Measurements from ENCODE around the gene SFXN2.

Gene SFXN2

GRCh38 chr10:102743078-102743587 is 28.7 kb downstream of the SFXN2 start:
- DNase-seq (ENCODE audit: low read depth in 1 of 2, low spot score in 1 of 2) = no peak
- TF ChIP-seq, protein P1, sequence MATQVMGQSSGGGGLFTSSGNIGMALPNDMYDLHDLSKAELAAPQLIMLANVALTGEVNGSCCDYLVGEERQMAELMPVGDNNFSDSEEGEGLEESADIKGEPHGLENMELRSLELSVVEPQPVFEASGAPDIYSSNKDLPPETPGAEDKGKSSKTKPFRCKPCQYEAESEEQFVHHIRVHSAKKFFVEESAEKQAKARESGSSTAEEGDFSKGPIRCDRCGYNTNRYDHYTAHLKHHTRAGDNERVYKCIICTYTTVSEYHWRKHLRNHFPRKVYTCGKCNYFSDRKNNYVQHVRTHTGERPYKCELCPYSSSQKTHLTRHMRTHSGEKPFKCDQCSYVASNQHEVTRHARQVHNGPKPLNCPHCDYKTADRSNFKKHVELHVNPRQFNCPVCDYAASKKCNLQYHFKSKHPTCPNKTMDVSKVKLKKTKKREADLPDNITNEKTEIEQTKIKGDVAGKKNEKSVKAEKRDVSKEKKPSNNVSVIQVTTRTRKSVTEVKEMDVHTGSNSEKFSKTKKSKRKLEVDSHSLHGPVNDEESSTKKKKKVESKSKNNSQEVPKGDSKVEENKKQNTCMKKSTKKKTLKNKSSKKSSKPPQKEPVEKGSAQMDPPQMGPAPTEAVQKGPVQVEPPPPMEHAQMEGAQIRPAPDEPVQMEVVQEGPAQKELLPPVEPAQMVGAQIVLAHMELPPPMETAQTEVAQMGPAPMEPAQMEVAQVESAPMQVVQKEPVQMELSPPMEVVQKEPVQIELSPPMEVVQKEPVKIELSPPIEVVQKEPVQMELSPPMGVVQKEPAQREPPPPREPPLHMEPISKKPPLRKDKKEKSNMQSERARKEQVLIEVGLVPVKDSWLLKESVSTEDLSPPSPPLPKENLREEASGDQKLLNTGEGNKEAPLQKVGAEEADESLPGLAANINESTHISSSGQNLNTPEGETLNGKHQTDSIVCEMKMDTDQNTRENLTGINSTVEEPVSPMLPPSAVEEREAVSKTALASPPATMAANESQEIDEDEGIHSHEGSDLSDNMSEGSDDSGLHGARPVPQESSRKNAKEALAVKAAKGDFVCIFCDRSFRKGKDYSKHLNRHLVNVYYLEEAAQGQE (IDR thresholded peaks at IDR 0.05; ENCODE audit: insufficient replicate concordance, low read depth) = no peak
- TF ChIP-seq POLR2AphosphoS5 (IDR thresholded peaks at IDR 0.05; ENCODE audit: low read depth) (no peak), SPI1 (IDR thresholded peaks at IDR 0.05; ENCODE audit: borderline replicate concordance, low read depth) (no peak), GABPA (IDR thresholded peaks at IDR 0.05; ENCODE audit: low read depth) (no peak)
- TF ChIP-seq, protein P2, sequence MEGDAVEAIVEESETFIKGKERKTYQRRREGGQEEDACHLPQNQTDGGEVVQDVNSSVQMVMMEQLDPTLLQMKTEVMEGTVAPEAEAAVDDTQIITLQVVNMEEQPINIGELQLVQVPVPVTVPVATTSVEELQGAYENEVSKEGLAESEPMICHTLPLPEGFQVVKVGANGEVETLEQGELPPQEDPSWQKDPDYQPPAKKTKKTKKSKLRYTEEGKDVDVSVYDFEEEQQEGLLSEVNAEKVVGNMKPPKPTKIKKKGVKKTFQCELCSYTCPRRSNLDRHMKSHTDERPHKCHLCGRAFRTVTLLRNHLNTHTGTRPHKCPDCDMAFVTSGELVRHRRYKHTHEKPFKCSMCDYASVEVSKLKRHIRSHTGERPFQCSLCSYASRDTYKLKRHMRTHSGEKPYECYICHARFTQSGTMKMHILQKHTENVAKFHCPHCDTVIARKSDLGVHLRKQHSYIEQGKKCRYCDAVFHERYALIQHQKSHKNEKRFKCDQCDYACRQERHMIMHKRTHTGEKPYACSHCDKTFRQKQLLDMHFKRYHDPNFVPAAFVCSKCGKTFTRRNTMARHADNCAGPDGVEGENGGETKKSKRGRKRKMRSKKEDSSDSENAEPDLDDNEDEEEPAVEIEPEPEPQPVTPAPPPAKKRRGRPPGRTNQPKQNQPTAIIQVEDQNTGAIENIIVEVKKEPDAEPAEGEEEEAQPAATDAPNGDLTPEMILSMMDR (IDR thresholded peaks at IDR 0.05; ENCODE audit: insufficient read depth, low read length) = no peak
- Histone ChIP-seq H3K27ac (replicated peaks) (peak overlapping the region; percentile 59), H3K27me3 (ENCODE audit: insufficient read depth, poor library complexity, severe bottlenecking) (no peaks in the 10 kb centered on the region), H3K4me3 (replicated peaks; ENCODE audit: insufficient read depth, low read length) (no peak overlapping the region)

DNA sequence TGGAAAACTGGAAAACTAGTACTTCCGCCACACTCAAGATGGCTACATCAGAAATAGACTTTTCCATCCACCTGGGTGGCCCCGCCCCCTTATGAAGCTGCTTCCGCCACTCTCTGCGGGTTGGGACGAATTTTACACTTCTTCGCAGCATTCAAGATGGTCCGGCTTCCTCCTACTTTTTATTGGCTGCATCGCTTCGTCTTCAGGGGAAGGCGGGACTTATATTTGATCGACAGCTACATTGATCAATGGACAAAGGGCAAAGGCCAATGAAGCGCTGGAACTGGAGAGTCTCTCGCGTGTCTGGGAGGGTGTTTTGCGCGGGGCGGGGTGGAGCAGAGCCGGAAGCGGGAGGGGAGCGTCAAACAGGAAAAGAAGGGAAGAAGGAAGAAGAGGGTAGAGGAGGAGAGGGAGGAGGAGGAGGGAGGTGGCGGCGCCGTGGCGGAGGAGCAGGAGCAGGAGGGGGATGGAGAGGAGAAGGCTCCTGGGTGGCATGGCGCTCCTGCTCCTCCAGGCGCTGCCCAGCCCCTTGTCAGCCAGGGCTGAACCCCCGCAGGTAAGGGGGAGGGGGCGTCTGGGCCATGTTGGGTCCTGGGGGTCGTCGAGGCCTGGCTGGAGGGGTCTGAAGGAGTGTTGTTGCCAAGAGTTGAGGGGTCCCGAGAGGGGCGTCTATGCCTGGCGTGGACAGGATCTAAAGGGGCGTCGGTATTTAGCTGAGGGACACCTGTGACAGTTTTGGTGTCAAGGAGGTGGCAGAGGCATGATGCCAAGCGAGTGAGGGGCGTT is 29.3 kb downstream of the SFXN2 start, which contains the start of gene WBP1L:
Gene WBP1L, plus strand, starts transcription at position 361 of the 786 bp plus-strand sequence. Its CDS starts 106 bp downstream, at position 467.
- Histone ChIP-seq H3K27me3 (ENCODE audit: insufficient read depth, poor library complexity, severe bottlenecking) (no peaks in the 10 kb centered on the region), H3K27ac (replicated peaks) (peak within 1 kb of the TSS; percentile 68), H3K4me3 (replicated peaks; ENCODE audit: insufficient read depth, low read length) (peak within 1 kb of the TSS; percentile 88)
- peak; percentile 64 for TF ChIP-seq GABPA (IDR thresholded peaks at IDR 0.05; ENCODE audit: low read depth)
- no peak for TF ChIP-seq SPI1 (IDR thresholded peaks at IDR 0.05; ENCODE audit: borderline replicate concordance, low read depth)
- TF ChIP-seq, protein P1 (IDR thresholded peaks at IDR 0.05; ENCODE audit: insufficient replicate concordance, low read depth) = no peak
- TF ChIP-seq POLR2AphosphoS5 (IDR thresholded peaks at IDR 0.05; ENCODE audit: low read depth) = peak; percentile 99
- TF ChIP-seq, protein P2 (IDR thresholded peaks at IDR 0.05; ENCODE audit: insufficient read depth, low read length) = no peak
- DNase-seq (ENCODE audit: low read depth in 1 of 2, low spot score in 1 of 2) = peak; percentile 99

DNA sequence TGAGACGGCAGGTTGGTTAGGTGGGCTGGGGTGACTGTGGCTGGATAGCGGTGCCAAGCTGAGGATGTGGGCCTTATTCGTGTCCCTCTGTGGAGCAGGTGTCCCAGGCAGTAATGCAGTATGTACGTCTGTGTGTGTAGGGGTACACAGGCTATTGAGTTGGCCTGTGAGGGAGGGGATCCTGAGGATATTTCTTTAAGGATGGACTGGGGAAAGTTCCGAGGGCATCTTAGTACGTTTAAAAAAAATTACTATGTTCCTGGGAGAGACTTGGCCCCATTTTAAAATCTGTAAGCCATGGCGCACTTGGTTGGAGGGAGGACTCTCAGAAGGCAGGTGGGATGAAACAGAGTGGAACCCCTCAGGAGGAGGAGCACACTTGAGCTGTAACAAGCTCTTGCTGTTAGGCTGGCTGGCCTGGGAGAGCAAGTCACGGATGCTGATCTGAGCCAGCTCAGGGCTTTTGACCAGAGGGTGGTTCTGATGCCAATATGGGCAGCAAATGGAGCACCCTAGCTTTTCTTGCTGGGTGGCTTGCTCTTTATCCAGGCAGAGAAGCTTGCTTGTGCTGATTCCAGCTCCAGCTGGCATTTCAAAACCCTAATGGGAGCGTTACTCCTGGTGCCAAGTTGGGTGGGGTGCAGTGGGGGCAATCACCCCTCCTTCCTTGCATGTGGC is 30.1 kb downstream of the SFXN2 start:
- Histone ChIP-seq H3K27me3 (ENCODE audit: insufficient read depth, poor library complexity, severe bottlenecking) (no peaks in the 10 kb centered on the region), H3K4me3 (replicated peaks; ENCODE audit: insufficient read depth, low read length) (peak overlapping the region; percentile 88), H3K27ac (replicated peaks) (peak overlapping the region; percentile 68)
- DNase-seq (ENCODE audit: low read depth in 1 of 2, low spot score in 1 of 2) = no peak
- TF ChIP-seq POLR2AphosphoS5 (IDR thresholded peaks at IDR 0.05; ENCODE audit: low read depth) = no peak
- TF ChIP-seq, protein P2 (IDR thresholded peaks at IDR 0.05; ENCODE audit: insufficient read depth, low read length) = no peak
- TF ChIP-seq GABPA (IDR thresholded peaks at IDR 0.05; ENCODE audit: low read depth) = no peak
- TF ChIP-seq SPI1 (IDR thresholded peaks at IDR 0.05; ENCODE audit: borderline replicate concordance, low read depth) = no peak

Measured in HL-60 (cell line).